ENCODE data around the gene URB1. TPM values are rescaled to one million over a fixed set of nuclear protein-coding genes. Genes with fewer than 3 reads are reported as not detected.

Gene URB1
- total RNA-seq, 1 experiment from 2014 or later = 18.1 TPM

DNA sequence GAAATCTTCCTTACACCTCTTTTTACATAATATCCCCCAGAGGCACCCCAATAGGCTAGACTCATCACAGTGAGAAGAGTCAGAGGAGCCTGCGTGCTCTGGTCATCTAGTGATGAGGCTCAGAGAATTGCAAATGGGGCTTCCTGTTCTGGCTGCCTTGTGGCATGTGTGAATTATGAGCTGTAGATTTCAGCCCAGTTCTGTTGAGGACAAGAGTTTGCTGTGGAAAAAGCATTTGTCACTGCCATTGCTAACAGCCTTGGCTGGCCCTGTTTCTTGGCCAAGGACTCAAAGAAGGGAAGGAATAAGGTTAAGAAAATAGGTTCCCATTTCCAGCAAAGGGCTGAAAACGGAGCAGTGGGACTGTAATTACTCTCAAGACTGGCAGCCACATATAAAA lies 63.5 kb downstream of the URB1 start:
- Histone ChIP-seq H3K36me3 (ENCODE audit: control insufficient read depth, insufficient read depth, low read length) (peaks cover 25% of the 10 kb centered on the region), H3K4me1 (ENCODE audit: control insufficient read depth, insufficient read depth, low read length) (no peaks in the 10 kb centered on the region), H3K4me3 (ENCODE audit: low read depth in 2 of 2, low read length in 2 of 2) (no peak overlapping the region), H3K9me3 (ENCODE audit: control insufficient read depth, insufficient read depth, low read depth, low read length) (no peaks in the 10 kb centered on the region), H3K27ac (ENCODE audit: low read length) (no peak overlapping the region), H3K27me3 (ENCODE audit: control insufficient read depth, insufficient read depth, low read length) (no peaks in the 10 kb centered on the region)
- no TSS peak for BruUV-seq (replicated peaks)
- in situ Hi-C loops (cut with HindIII; ENCODE audit: low pct_unique_long_range_greater_than_20kb, low sequenced_read_pairs) = no loop called here
- intact Hi-C loops (cut with micrococcal nuclease; ENCODE audit: unreplicated experiment) = no loop called here
- ATAC-seq (no peak), DNase-seq (ENCODE audit: low read depth, low spot score) (no peak)
- CTCF ChIA-PET = interaction anchor here (0.6 kb wide), 1 partner anchor 59 kb away, joined by 5 read pairs; no protein-coding TSS in a partner anchor
- no peak for TF ChIP-seq TCF7L2 (IDR thresholded peaks at IDR 0.05; ENCODE audit: low read depth, low read length)
- no peak for TF ChIP-seq POLR2AphosphoS5 (IDR thresholded peaks at IDR 0.05; ENCODE audit: low read depth, low read length)
- TF ChIP-seq SIN3A (IDR thresholded peaks at IDR 0.05; ENCODE audit: borderline replicate concordance, insufficient read depth, low read depth, low read length) = no peak
- TF ChIP-seq, protein P1, sequence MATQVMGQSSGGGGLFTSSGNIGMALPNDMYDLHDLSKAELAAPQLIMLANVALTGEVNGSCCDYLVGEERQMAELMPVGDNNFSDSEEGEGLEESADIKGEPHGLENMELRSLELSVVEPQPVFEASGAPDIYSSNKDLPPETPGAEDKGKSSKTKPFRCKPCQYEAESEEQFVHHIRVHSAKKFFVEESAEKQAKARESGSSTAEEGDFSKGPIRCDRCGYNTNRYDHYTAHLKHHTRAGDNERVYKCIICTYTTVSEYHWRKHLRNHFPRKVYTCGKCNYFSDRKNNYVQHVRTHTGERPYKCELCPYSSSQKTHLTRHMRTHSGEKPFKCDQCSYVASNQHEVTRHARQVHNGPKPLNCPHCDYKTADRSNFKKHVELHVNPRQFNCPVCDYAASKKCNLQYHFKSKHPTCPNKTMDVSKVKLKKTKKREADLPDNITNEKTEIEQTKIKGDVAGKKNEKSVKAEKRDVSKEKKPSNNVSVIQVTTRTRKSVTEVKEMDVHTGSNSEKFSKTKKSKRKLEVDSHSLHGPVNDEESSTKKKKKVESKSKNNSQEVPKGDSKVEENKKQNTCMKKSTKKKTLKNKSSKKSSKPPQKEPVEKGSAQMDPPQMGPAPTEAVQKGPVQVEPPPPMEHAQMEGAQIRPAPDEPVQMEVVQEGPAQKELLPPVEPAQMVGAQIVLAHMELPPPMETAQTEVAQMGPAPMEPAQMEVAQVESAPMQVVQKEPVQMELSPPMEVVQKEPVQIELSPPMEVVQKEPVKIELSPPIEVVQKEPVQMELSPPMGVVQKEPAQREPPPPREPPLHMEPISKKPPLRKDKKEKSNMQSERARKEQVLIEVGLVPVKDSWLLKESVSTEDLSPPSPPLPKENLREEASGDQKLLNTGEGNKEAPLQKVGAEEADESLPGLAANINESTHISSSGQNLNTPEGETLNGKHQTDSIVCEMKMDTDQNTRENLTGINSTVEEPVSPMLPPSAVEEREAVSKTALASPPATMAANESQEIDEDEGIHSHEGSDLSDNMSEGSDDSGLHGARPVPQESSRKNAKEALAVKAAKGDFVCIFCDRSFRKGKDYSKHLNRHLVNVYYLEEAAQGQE (IDR thresholded peaks at IDR 0.05; ENCODE audit: insufficient read depth in 1 of 2, low read depth in 2 of 2, low read length in 1 of 2) = no peak
- TF ChIP-seq, protein P2, sequence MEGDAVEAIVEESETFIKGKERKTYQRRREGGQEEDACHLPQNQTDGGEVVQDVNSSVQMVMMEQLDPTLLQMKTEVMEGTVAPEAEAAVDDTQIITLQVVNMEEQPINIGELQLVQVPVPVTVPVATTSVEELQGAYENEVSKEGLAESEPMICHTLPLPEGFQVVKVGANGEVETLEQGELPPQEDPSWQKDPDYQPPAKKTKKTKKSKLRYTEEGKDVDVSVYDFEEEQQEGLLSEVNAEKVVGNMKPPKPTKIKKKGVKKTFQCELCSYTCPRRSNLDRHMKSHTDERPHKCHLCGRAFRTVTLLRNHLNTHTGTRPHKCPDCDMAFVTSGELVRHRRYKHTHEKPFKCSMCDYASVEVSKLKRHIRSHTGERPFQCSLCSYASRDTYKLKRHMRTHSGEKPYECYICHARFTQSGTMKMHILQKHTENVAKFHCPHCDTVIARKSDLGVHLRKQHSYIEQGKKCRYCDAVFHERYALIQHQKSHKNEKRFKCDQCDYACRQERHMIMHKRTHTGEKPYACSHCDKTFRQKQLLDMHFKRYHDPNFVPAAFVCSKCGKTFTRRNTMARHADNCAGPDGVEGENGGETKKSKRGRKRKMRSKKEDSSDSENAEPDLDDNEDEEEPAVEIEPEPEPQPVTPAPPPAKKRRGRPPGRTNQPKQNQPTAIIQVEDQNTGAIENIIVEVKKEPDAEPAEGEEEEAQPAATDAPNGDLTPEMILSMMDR (IDR thresholded peaks at IDR 0.05) = no peak
- POLR2A ChIA-PET = no interaction called here

DNA sequence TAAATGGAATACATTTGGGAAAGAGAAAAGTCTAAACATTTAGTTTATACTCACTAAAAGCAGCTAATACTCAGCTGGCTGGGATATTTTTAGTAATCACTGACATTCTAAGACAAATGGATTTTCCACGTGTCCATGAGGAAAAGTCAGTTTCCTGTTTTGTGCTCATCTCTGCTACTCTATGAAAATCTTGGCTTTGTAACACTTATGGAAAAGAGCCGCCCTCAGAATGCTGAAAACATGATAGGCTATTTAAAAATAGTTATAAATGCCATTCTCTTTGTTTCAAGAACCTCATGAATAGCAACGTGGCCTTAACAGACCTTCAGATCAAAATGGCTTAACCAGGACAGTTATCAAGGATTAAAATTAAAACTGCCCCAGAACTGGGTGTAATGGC lies 64.2 kb downstream of the URB1 start:
- intact Hi-C loops (cut with micrococcal nuclease; ENCODE audit: unreplicated experiment) = no loop called here
- Histone ChIP-seq H3K9me3 (ENCODE audit: control insufficient read depth, insufficient read depth, low read depth, low read length) (no peaks in the 10 kb centered on the region), H3K27me3 (ENCODE audit: control insufficient read depth, insufficient read depth, low read length) (no peaks in the 10 kb centered on the region), H3K4me3 (ENCODE audit: low read depth in 2 of 2, low read length in 2 of 2) (no peak overlapping the region), H3K4me1 (ENCODE audit: control insufficient read depth, insufficient read depth, low read length) (no peaks in the 10 kb centered on the region), H3K27ac (ENCODE audit: low read length) (no peak overlapping the region), H3K36me3 (ENCODE audit: control insufficient read depth, insufficient read depth, low read length) (peaks cover 27% of the 10 kb centered on the region)
- CTCF ChIA-PET = no interaction called here
- DNase-seq (ENCODE audit: low read depth, low spot score) = no peak
- TF ChIP-seq, protein P1 (IDR thresholded peaks at IDR 0.05; ENCODE audit: insufficient read depth in 1 of 2, low read depth in 2 of 2, low read length in 1 of 2) = no peak
- TF ChIP-seq SIN3A (IDR thresholded peaks at IDR 0.05; ENCODE audit: borderline replicate concordance, insufficient read depth, low read depth, low read length) (no peak), TCF7L2 (IDR thresholded peaks at IDR 0.05; ENCODE audit: low read depth, low read length) (no peak), POLR2AphosphoS5 (IDR thresholded peaks at IDR 0.05; ENCODE audit: low read depth, low read length) (no peak)
- TF ChIP-seq, protein P2 (IDR thresholded peaks at IDR 0.05) = no peak
- no peak for ATAC-seq
- in situ Hi-C loops (cut with HindIII; ENCODE audit: low pct_unique_long_range_greater_than_20kb, low sequenced_read_pairs) = no loop called here
- BruUV-seq (replicated peaks) = no TSS peak
- POLR2A ChIA-PET = no interaction called here
